Measurements from ENCODE around the gene AOC3. TPM values are rescaled to one million over a fixed set of nuclear protein-coding genes. Genes with fewer than 3 reads are reported as not detected.

Gene AOC3
- total RNA-seq, 1 donor from 2014 or later, result 16.2 TPM

GRCh38 chr17:42844271-42844670, 6.7 kb upstream of the AOC3 start, which contains the start of gene AOC2:
Gene AOC2, plus strand, starts transcription at chr17:42844580. Its CDS starts 47 bp downstream, at chr17:42844627.
- H3K9ac ChIP-seq (ENCODE audit: low read depth in 1 of 3, low read length in 3 of 3), result no peak within 1 kb of the TSS
- no peak within 1 kb of the TSS for H3K4me3 ChIP-seq (ENCODE audit: low read length in 3 of 3)
- H3K9me3 ChIP-seq (ENCODE audit: control insufficient read depth in 3 of 3, low read length in 3 of 3), result no peaks in the 10 kb centered on the region
- H3K27ac ChIP-seq (ENCODE audit: low read depth, low read length), result no peak within 1 kb of the TSS
- H3K27me3 ChIP-seq (ENCODE audit: control insufficient read depth in 3 of 3, insufficient read depth in 3 of 3, low read length in 3 of 3), result no peaks in the 10 kb centered on the region
- peaks cover 0 to 7% (median 0%) of the 10 kb centered on the region in 3 donors for H3K4me1 ChIP-seq (ENCODE audit: control insufficient read depth in 3 of 3, insufficient read depth in 3 of 3, low read length in 3 of 3)
- peaks cover 38 to 56% (median 44%) of the 10 kb centered on the region in 3 donors for H3K36me3 ChIP-seq (ENCODE audit: control insufficient read depth in 3 of 3, insufficient read depth in 3 of 3, low read length in 3 of 3)

GRCh38 chr17:42844761-42845555, 6.0 kb upstream of the AOC3 start:
- no peak overlapping the region for H3K27ac ChIP-seq (ENCODE audit: low read depth, low read length)
- peaks cover 34 to 52% (median 40%) of the 10 kb centered on the region in 3 donors for H3K36me3 ChIP-seq (ENCODE audit: control insufficient read depth in 3 of 3, insufficient read depth in 3 of 3, low read length in 3 of 3)

GRCh38 chr17:42845556-42845917, 5.5 kb upstream of the AOC3 start:
- peaks cover 6 to 9% (median 7%) of the 10 kb centered on the region in 3 donors for H3K4me1 ChIP-seq (ENCODE audit: control insufficient read depth in 3 of 3, insufficient read depth in 3 of 3, low read length in 3 of 3)
- no peak overlapping the region for H3K27ac ChIP-seq (ENCODE audit: low read depth, low read length)
- no peaks in the 10 kb centered on the region for H3K9me3 ChIP-seq (ENCODE audit: control insufficient read depth in 3 of 3, low read length in 3 of 3)
- no peak overlapping the region for H3K4me3 ChIP-seq (ENCODE audit: low read length in 3 of 3)
- H3K27me3 ChIP-seq (ENCODE audit: control insufficient read depth in 3 of 3, insufficient read depth in 3 of 3, low read length in 3 of 3), result no peaks in the 10 kb centered on the region
- H3K9ac ChIP-seq (ENCODE audit: low read depth in 1 of 3, low read length in 3 of 3), result no peak overlapping the region
- H3K36me3 ChIP-seq (ENCODE audit: control insufficient read depth in 3 of 3, insufficient read depth in 3 of 3, low read length in 3 of 3), result peaks cover 34 to 47% (median 39%) of the 10 kb centered on the region in 3 donors

More at GRCh38 chr17:42844761-42845555, 6.0 kb upstream of the AOC3 start:
- Histone ChIP-seq H3K9me3 (ENCODE audit: control insufficient read depth in 3 of 3, low read length in 3 of 3) (no peaks in the 10 kb centered on the region), H3K27me3 (ENCODE audit: control insufficient read depth in 3 of 3, insufficient read depth in 3 of 3, low read length in 3 of 3) (no peaks in the 10 kb centered on the region), H3K9ac (ENCODE audit: low read depth in 1 of 3, low read length in 3 of 3) (no peak overlapping the region), H3K4me1 (ENCODE audit: control insufficient read depth in 3 of 3, insufficient read depth in 3 of 3, low read length in 3 of 3) (peaks cover 4 to 7% (median 6%) of the 10 kb centered on the region in 3 donors), H3K4me3 (ENCODE audit: low read length in 3 of 3) (no peak overlapping the region)

DNA sequence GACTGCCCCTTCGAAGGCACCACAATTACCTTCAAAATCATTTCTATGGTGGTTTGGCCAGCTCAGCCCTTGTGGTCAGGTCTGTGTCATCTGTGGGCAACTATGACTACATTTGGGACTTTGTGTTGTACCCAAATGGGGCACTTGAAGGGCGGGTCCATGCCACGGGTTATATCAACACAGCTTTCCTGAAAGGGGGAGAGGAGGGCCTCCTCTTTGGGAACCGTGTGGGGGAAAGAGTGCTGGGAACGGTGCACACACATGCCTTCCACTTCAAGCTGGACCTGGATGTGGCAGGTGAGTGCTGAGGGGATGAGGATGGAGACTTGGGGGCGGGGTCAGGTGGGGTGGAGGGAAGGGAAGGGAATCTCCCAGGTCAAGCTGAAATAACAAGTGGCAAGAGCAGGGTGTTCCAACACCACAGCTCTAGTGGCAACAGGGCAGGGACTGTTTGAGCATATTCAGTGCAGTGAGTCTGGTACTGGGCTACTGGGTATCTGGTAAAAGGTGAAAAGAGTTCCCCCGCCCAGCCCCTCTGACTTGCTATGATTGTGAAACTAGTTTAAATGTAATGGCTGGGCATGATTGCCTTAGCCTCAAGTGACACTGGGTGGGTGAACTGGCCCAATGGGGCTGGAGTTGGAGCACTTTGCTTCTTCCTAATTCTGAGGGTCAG, 4.9 kb upstream of the AOC3 start:
- H3K27me3 ChIP-seq (ENCODE audit: control insufficient read depth in 3 of 3, insufficient read depth in 3 of 3, low read length in 3 of 3), result peaks cover 0 to under 1% (median 0%) of the 10 kb centered on the region in 3 donors
- no peaks in the 10 kb centered on the region for H3K9me3 ChIP-seq (ENCODE audit: control insufficient read depth in 3 of 3, low read length in 3 of 3)
- H3K27ac ChIP-seq (ENCODE audit: low read depth, low read length), result no peak overlapping the region
- H3K9ac ChIP-seq (ENCODE audit: low read depth in 1 of 3, low read length in 3 of 3), result no peak overlapping the region
- H3K36me3 ChIP-seq (ENCODE audit: control insufficient read depth in 3 of 3, insufficient read depth in 3 of 3, low read length in 3 of 3), result peaks cover 34 to 44% (median 38%) of the 10 kb centered on the region in 3 donors
- peaks cover 6 to 9% (median 7%) of the 10 kb centered on the region in 3 donors for H3K4me1 ChIP-seq (ENCODE audit: control insufficient read depth in 3 of 3, insufficient read depth in 3 of 3, low read length in 3 of 3)
- no peak overlapping the region for H3K4me3 ChIP-seq (ENCODE audit: low read length in 3 of 3)

- Histone ChIP-seq H3K9ac (ENCODE audit: low read depth in 1 of 3, low read length in 3 of 3) (peak overlapping the region in 1 of 3 donors; percentile 34), H3K9me3 (ENCODE audit: control insufficient read depth in 3 of 3, low read length in 3 of 3) (no peaks in the 10 kb centered on the region), H3K4me3 (ENCODE audit: low read length in 3 of 3) (no peak overlapping the region), H3K27ac (ENCODE audit: low read depth, low read length) (no peak overlapping the region), H3K27me3 (ENCODE audit: control insufficient read depth in 3 of 3, insufficient read depth in 3 of 3, low read length in 3 of 3) (peaks cover 0 to 3% (median 0%) of the 10 kb centered on the region in 3 donors), H3K36me3 (ENCODE audit: control insufficient read depth in 3 of 3, insufficient read depth in 3 of 3, low read length in 3 of 3) (peaks cover 28 to 37% (median 31%) of the 10 kb centered on the region in 3 donors), H3K4me1 (ENCODE audit: control insufficient read depth in 3 of 3, insufficient read depth in 3 of 3, low read length in 3 of 3) (peaks cover 6 to 9% (median 7%) of the 10 kb centered on the region in 3 donors)
Measured at GRCh38 chr17:42846594-42847280, 4.3 kb upstream of the AOC3 start.

- Histone ChIP-seq H3K36me3 (ENCODE audit: control insufficient read depth in 3 of 3, insufficient read depth in 3 of 3, low read length in 3 of 3) (peaks cover 15 to 26% (median 19%) of the 10 kb centered on the region in 3 donors), H3K27me3 (ENCODE audit: control insufficient read depth in 3 of 3, insufficient read depth in 3 of 3, low read length in 3 of 3) (peaks cover 3 to 9% (median 6%) of the 10 kb centered on the region in 3 donors), H3K27ac (ENCODE audit: low read depth, low read length) (no peak overlapping the region), H3K4me3 (ENCODE audit: low read length in 3 of 3) (no peak overlapping the region), H3K4me1 (ENCODE audit: control insufficient read depth in 3 of 3, insufficient read depth in 3 of 3, low read length in 3 of 3) (peaks cover 6 to 9% (median 7%) of the 10 kb centered on the region in 3 donors), H3K9ac (ENCODE audit: low read depth in 1 of 3, low read length in 3 of 3) (no peak overlapping the region), H3K9me3 (ENCODE audit: control insufficient read depth in 3 of 3, low read length in 3 of 3) (no peaks in the 10 kb centered on the region)
Measured at GRCh38 chr17:42848093-42848492, 2.9 kb upstream of the AOC3 start.

- peaks cover 3 to 17% (median 6%) of the 10 kb centered on the region in 3 donors for H3K27me3 ChIP-seq (ENCODE audit: control insufficient read depth in 3 of 3, insufficient read depth in 3 of 3, low read length in 3 of 3)
- no peak overlapping the region for H3K9ac ChIP-seq (ENCODE audit: low read depth in 1 of 3, low read length in 3 of 3)
- H3K27ac ChIP-seq (ENCODE audit: low read depth, low read length), result no peak overlapping the region
- peaks cover 6 to 9% (median 7%) of the 10 kb centered on the region in 3 donors for H3K4me1 ChIP-seq (ENCODE audit: control insufficient read depth in 3 of 3, insufficient read depth in 3 of 3, low read length in 3 of 3)
- H3K4me3 ChIP-seq (ENCODE audit: low read length in 3 of 3), result no peak overlapping the region
- no peaks in the 10 kb centered on the region for H3K9me3 ChIP-seq (ENCODE audit: control insufficient read depth in 3 of 3, low read length in 3 of 3)
- peaks cover 13 to 20% (median 15%) of the 10 kb centered on the region in 3 donors for H3K36me3 ChIP-seq (ENCODE audit: control insufficient read depth in 3 of 3, insufficient read depth in 3 of 3, low read length in 3 of 3)
Measured at GRCh38 chr17:42849031-42849430, 2.0 kb upstream of the AOC3 start.

DNA sequence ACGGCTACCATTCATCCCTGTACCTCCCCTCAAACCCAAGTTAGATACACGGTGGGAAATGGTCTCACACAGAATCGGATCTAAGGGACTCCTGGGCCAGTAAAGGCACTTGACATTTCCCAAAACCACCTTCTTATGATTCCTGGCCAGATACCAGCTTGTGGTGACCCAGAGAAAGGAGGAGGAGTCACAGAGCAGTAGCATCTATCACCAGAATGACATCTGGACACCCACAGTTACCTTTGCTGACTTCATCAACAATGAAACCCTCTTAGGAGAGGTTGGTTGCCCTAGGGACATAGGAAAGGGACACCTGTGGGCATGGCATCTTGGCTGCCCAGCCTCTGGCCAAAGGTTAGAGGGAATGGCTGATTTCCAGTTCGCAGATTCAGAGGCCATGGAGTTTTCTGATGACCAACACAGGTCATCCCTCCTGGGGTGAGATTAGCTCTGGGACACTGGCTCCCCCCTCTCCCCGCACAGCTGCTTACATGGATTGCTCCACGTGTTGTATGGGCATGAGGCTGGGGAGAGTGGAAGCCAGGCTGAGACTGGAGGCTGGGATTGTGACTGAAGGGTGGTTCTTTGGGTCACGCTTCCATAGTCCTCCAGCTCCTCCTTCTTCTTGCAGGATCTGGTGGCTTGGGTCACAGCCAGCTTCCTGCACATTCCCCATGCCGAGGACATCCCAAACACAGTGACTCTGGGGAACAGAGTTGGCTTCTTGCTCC, 1.4 kb upstream of the AOC3 start:
- H3K9me3 ChIP-seq (ENCODE audit: control insufficient read depth in 3 of 3, low read length in 3 of 3), result no peaks in the 10 kb centered on the region
- no peak overlapping the region for H3K27ac ChIP-seq (ENCODE audit: low read depth, low read length)
- H3K4me3 ChIP-seq (ENCODE audit: low read length in 3 of 3), result peak overlapping the region in 2 of 3 donors; percentile 13 to 30
- peaks cover 11 to 14% (median 13%) of the 10 kb centered on the region in 3 donors for H3K36me3 ChIP-seq (ENCODE audit: control insufficient read depth in 3 of 3, insufficient read depth in 3 of 3, low read length in 3 of 3)
- H3K27me3 ChIP-seq (ENCODE audit: control insufficient read depth in 3 of 3, insufficient read depth in 3 of 3, low read length in 3 of 3), result peaks cover 3 to 23% (median 6%) of the 10 kb centered on the region in 3 donors
- peak overlapping the region in 1 of 3 donors; percentile 45 for H3K9ac ChIP-seq (ENCODE audit: low read depth in 1 of 3, low read length in 3 of 3)
- peaks cover 3 to 9% (median 6%) of the 10 kb centered on the region in 3 donors for H3K4me1 ChIP-seq (ENCODE audit: control insufficient read depth in 3 of 3, insufficient read depth in 3 of 3, low read length in 3 of 3)
